GM23338 (cell line): ENCODE results near the gene BTNL9. TPM values are rescaled to one million over a fixed set of nuclear protein-coding genes. Genes with fewer than 3 reads are reported as not detected.
A peak's percentile ranks its signal among the peaks of the same experiment; 100 is the strongest.
"Not testable (repeated sequence)": the region's sequence is repeated elsewhere in the genome, so short reads cannot be mapped to it uniquely, and the experiment has no call there.

Experiments
- ATAC-seq: fragments of 200-7000 bp; cut with Tn5 transposase; 3 replicates; pipeline ENCODE4 v1.9.1; 2020
- DNase-seq: peaks from one replicate; pipeline ENCODE4 v3.0.0-alpha.2; 2015; ENCODE audit warnings: low spot score
- H2AFZ ChIP-seq: fragments of 200-600 bp; sonication (generic); 2 replicates; pipeline ENCODE4 v1.8.0; 2016; ENCODE audit warnings: antibody characterized with exemption, mild to moderate bottlenecking, moderate library complexity
- H3F3A ChIP-seq: fragments of 200-600 bp; sonication (generic); replicated peaks from 2 replicates; pipeline ENCODE4 v1.8.0; 2017; ENCODE audit warnings: antibody characterized with exemption, mixed run types, low read depth
- H3K27ac ChIP-seq: fragments of 200-600 bp; sonication (generic); 2 replicates; pipeline ENCODE4 v1.6.1; 2016; ENCODE audit warnings: low read depth
- H3K27me3 ChIP-seq: fragments of 200-600 bp; sonication (generic); 2 replicates; pipeline ENCODE4 v1.8.0; 2016; ENCODE audit warnings: mild to moderate bottlenecking, mixed run types, moderate library complexity; ENCODE audit not compliant: insufficient read depth
- H3K36me3 ChIP-seq: fragments of 200-600 bp; sonication (generic); 2 replicates; pipeline ENCODE4 v1.8.0; 2016; ENCODE audit warnings: mild to moderate bottlenecking; ENCODE audit not compliant: insufficient read depth
- H3K4me1 ChIP-seq: fragments of 200-600 bp; sonication (generic); 2 replicates; pipeline ENCODE4 v1.8.0; 2016; ENCODE audit warnings: mild to moderate bottlenecking, moderate library complexity; ENCODE audit not compliant: insufficient read depth
- H3K4me2 ChIP-seq: fragments of 200-600 bp; sonication (generic); 2 replicates; pipeline ENCODE4 v1.7.1; 2017; ENCODE audit warnings: mixed run types
- H3K4me3 ChIP-seq: fragments of 200-600 bp; sonication (generic); 2 replicates; pipeline ENCODE4 v1.6.1; 2016; ENCODE audit warnings: mixed run types
- H3K79me2 ChIP-seq: fragments of 200-600 bp; sonication (generic); replicated peaks from 2 replicates; pipeline ENCODE4 v1.8.0; 2017; ENCODE audit warnings: mild to moderate bottlenecking; ENCODE audit not compliant: insufficient read depth
- H3K9me2 ChIP-seq: fragments of 200-600 bp; sonication (generic); 2 replicates; pipeline ENCODE4 v1.8.0; 2017; ENCODE audit not compliant: insufficient read depth
- H4K20me1 ChIP-seq: fragments of 200-600 bp; sonication (generic); replicated peaks from 2 replicates; pipeline ENCODE4 v1.8.0; 2017; ENCODE audit warnings: mild to moderate bottlenecking; ENCODE audit not compliant: insufficient read depth
- H3K27ac Mint-ChIP-seq: 2 replicates; pipeline ENCODE4 v1.8.0; 2020; ENCODE audit warnings: inconsistent platforms, mild to moderate bottlenecking, moderate library complexity, mixed read lengths
- H3K27me3 Mint-ChIP-seq: 3 replicates; pipeline ENCODE4 v1.8.0; 2022; ENCODE audit warnings: low read depth, mild to moderate bottlenecking, moderate library complexity, mixed read lengths, inconsistent platforms; ENCODE audit not compliant: insufficient read depth, poor library complexity
- H3K36me3 Mint-ChIP-seq: 3 replicates; pipeline ENCODE4 v1.8.0; 2021; ENCODE audit warnings: low read depth, mild to moderate bottlenecking, inconsistent platforms, moderate library complexity, mixed read lengths
- H3K4me1 Mint-ChIP-seq: 3 replicates; pipeline ENCODE4 v1.8.0; 2020; ENCODE audit warnings: mild to moderate bottlenecking, inconsistent platforms, mixed read lengths
- H3K4me3 Mint-ChIP-seq: 3 replicates; pipeline ENCODE4 v1.8.0; 2021; ENCODE audit warnings: moderate library complexity, mild to moderate bottlenecking, inconsistent platforms, mixed read lengths
- H3K9me3 Mint-ChIP-seq: 3 replicates; pipeline ENCODE4 v1.8.0; 2020; ENCODE audit warnings: moderate library complexity, mild to moderate bottlenecking, inconsistent platforms, mixed read lengths
- EZH2 ChIP-seq: fragments of 200-600 bp; sonication (generic); IDR thresholded peaks from one replicate; pipeline ENCODE4 v1.8.0; 2017; ENCODE audit warnings: antibody characterized with exemption, mild to moderate bottlenecking, low read depth; ENCODE audit not compliant: unreplicated experiment
- EZH2phosphoT487 ChIP-seq: fragments of 200-600 bp; sonication (generic); IDR thresholded peaks from one replicate; pipeline ENCODE4 v1.8.1; 2018; ENCODE audit warnings: antibody characterized with exemption; ENCODE audit not compliant: unreplicated experiment
- ZNF114 ChIP-seq: fragments of 250-450 bp; sonication (Bioruptor Pico); IDR thresholded peaks from 2 replicates; pipeline ENCODE4 v1.5.0; 2020; ENCODE audit warnings: mild to moderate bottlenecking, moderate library complexity
- polyA plus RNA-seq: library from polyadenylated mRNA; unstranded; fragments of >200 nt; fragmentation: Nextera tagmentation; extraction: Ambion mirVana; gene quantifications from 2 replicates; pipeline ENCODE4 v1.2.1, GENCODE V29; 2016
- total RNA-seq: library from RNA; depleted of rRNA; stranded (reverse); fragments of >200 nt; shearing (Covaris generic); gene quantifications from 2 replicates; pipeline ENCODE4 v1.2.3, GENCODE V29; 2014
- TF ChIP-seq, protein P1 (sequence below): IDR thresholded peaks from 2 replicates; pipeline ENCODE4 v1.6.1; 2016; ENCODE audit warnings: antibody characterized with exemption
- TF ChIP-seq, protein P2 (sequence below), 2 experiments: fragments of 200-600 bp in 1 of 2; sonication (generic) in 1 of 2; conservative IDR thresholded peaks; 2 replicates each; pipeline versions ENCODE4 v1.5.1 to v1.6.1; 2016 to 2017; ENCODE audit warnings: antibody characterized with exemption in 2 of 2, low read depth in 2 of 2, mild to moderate bottlenecking in 2 of 2, moderate library complexity in 1 of 2

The BTNL9 gene
- total and polyA plus RNA-seq, 2 experiments from 2014 or later = 0.21 to 3.4 TPM

- Histone ChIP-seq H3K36me3 (no peaks in the 10 kb centered on the region), H3K27ac (no peak overlapping the region), H4K20me1 (no peaks in the 10 kb centered on the region), H2AFZ (no peak overlapping the region), H3F3A (peaks cover 16% of the 10 kb centered on the region; the same call in 1 of the 2 replicates), H3K4me1 (no peaks in the 10 kb centered on the region), H3K27me3 (peaks cover 27% of the 10 kb centered on the region), H3K4me2 (peak overlapping the region; percentile 76; the same call in 1 of the 2 replicates), H3K9me2 (no peaks in the 10 kb centered on the region), H3K79me2 (no peaks in the 10 kb centered on the region), H3K4me3 (peak overlapping the region; percentile 53; the same call in 1 of the 2 replicates)
- peaks cover 30% of the 10 kb centered on the region for H3K27me3 Mint-ChIP-seq
- H3K4me1 Mint-ChIP-seq = peaks cover 7% of the 10 kb centered on the region
- no peaks in the 10 kb centered on the region; the same call in 2 of the 3 replicates for H3K9me3 Mint-ChIP-seq
- no peak for DNase-seq
- ATAC-seq = no peak
- peak overlapping the region; percentile 74 for H3K4me3 Mint-ChIP-seq
- no peaks in the 10 kb centered on the region for H3K36me3 Mint-ChIP-seq
- TF ChIP-seq EZH2 = peak; percentile 14
- TF ChIP-seq, protein P1, sequence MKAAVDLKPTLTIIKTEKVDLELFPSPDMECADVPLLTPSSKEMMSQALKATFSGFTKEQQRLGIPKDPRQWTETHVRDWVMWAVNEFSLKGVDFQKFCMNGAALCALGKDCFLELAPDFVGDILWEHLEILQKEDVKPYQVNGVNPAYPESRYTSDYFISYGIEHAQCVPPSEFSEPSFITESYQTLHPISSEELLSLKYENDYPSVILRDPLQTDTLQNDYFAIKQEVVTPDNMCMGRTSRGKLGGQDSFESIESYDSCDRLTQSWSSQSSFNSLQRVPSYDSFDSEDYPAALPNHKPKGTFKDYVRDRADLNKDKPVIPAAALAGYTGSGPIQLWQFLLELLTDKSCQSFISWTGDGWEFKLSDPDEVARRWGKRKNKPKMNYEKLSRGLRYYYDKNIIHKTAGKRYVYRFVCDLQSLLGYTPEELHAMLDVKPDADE = no peak
- H3K27ac Mint-ChIP-seq = no peak overlapping the region
These were observed 59.6 kb downstream of the BTNL9 start for GRCh38 chr5:181099602-181100086.

GRCh38 chr5:181100121-181100875 is 60.2 kb downstream of the BTNL9 start:
- ATAC-seq = no peak
- Histone ChIP-seq H3K4me3 (peak overlapping the region; percentile 53), H3F3A (peaks cover 16% of the 10 kb centered on the region; the same call in 1 of the 2 replicates), H3K4me2 (peak overlapping the region; percentile 76), H3K4me1 (no peaks in the 10 kb centered on the region), H3K27ac (no peak overlapping the region), H3K9me2 (no peaks in the 10 kb centered on the region), H3K79me2 (no peaks in the 10 kb centered on the region), H3K27me3 (peaks cover 32% of the 10 kb centered on the region), H3K36me3 (no peaks in the 10 kb centered on the region), H2AFZ (no peak overlapping the region), H4K20me1 (no peaks in the 10 kb centered on the region)
- H3K4me1 Mint-ChIP-seq = peaks cover 11% of the 10 kb centered on the region
- H3K9me3 Mint-ChIP-seq = no peaks in the 10 kb centered on the region; the same call in 2 of the 3 replicates
- H3K36me3 Mint-ChIP-seq = no peaks in the 10 kb centered on the region
- H3K4me3 Mint-ChIP-seq = peak overlapping the region; percentile 74
- DNase-seq = peak; percentile 47
- H3K27ac Mint-ChIP-seq = no peak overlapping the region
- TF ChIP-seq, protein P2, sequence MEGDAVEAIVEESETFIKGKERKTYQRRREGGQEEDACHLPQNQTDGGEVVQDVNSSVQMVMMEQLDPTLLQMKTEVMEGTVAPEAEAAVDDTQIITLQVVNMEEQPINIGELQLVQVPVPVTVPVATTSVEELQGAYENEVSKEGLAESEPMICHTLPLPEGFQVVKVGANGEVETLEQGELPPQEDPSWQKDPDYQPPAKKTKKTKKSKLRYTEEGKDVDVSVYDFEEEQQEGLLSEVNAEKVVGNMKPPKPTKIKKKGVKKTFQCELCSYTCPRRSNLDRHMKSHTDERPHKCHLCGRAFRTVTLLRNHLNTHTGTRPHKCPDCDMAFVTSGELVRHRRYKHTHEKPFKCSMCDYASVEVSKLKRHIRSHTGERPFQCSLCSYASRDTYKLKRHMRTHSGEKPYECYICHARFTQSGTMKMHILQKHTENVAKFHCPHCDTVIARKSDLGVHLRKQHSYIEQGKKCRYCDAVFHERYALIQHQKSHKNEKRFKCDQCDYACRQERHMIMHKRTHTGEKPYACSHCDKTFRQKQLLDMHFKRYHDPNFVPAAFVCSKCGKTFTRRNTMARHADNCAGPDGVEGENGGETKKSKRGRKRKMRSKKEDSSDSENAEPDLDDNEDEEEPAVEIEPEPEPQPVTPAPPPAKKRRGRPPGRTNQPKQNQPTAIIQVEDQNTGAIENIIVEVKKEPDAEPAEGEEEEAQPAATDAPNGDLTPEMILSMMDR (conservative IDR thresholded peaks at IDR 0.05; ENCODE audit: low read depth in 2 of 2) = no peak
- TF ChIP-seq ZNF114 (CRISPR knock-in tag) (no peak), EZH2phosphoT487 (peak; percentile 67)
- peaks cover 34% of the 10 kb centered on the region for H3K27me3 Mint-ChIP-seq

- Histone ChIP-seq H3F3A (peaks cover 16% of the 10 kb centered on the region; the same call in 1 of the 2 replicates), H3K27me3 (peaks cover 40% of the 10 kb centered on the region), H3K4me3 (peak overlapping the region; percentile 43; the same call in 1 of the 2 replicates)
- peak; percentile 2 for ATAC-seq
- H3K36me3 ChIP-seq, H4K20me1 ChIP-seq, H2AFZ ChIP-seq, H3K9me3 Mint-ChIP-seq, H3K36me3 Mint-ChIP-seq, H3K79me2 ChIP-seq, H3K9me2 ChIP-seq, H3K4me2 ChIP-seq, H3K4me3 Mint-ChIP-seq, H3K27ac ChIP-seq, H3K4me1 ChIP-seq, DNase-seq, H3K27ac Mint-ChIP-seq: not testable (repeated sequence)
- H3K27me3 Mint-ChIP-seq = peaks cover 36% of the 10 kb centered on the region
- peaks cover 15% of the 10 kb centered on the region for H3K4me1 Mint-ChIP-seq
These were observed 61.1 kb downstream of the BTNL9 start for GRCh38 chr5:181101030-181101641.

GRCh38 chr5:181101930-181102674 is 62.0 kb downstream of the BTNL9 start:
- peak; percentile 23 for ATAC-seq
- H3K27me3 ChIP-seq = peaks cover 41% of the 10 kb centered on the region
- not testable (repeated sequence) for H3K4me2 ChIP-seq

More at GRCh38 chr5:181101930-181102674, 62.0 kb downstream of the BTNL9 start:
- peaks cover 15% of the 10 kb centered on the region for H3K4me1 Mint-ChIP-seq
- H3K4me3 Mint-ChIP-seq, H3K36me3 ChIP-seq, H3K36me3 Mint-ChIP-seq, H3K9me3 Mint-ChIP-seq, H3K27ac ChIP-seq, H3K79me2 ChIP-seq, H3K4me3 ChIP-seq, H3K9me2 ChIP-seq, H3K27ac Mint-ChIP-seq, H2AFZ ChIP-seq, DNase-seq, H4K20me1 ChIP-seq, H3K4me1 ChIP-seq: not testable (repeated sequence)
- peaks cover 38% of the 10 kb centered on the region for H3K27me3 Mint-ChIP-seq
- peaks cover 16% of the 10 kb centered on the region; the same call in 1 of the 2 replicates for H3F3A ChIP-seq
